HCT116 (cell line): Measurements from ENCODE around the gene KCTD2. TPM values are rescaled to one million over a fixed set of nuclear protein-coding genes. Genes with fewer than 3 reads are reported as not detected.

Experiments
- ATAC-seq: fragments of 200-7000 bp; cut with Tn5 transposase; 2 replicates; pipeline ENCODE4 v1.9.1; 2020; ENCODE audit warnings: mild to moderate bottlenecking, moderate library complexity
- BruUV-seq: library from RNA; stranded (reverse); fragments of 400-500 nt; replicated peaks from 2 replicates; lab custom pipeline; 2021; lab: Mats Ljungman, UMichigan
- CTCF ChIA-PET: fragments of 300-600 bp; sonication (Branson Sonifier 250); formaldehyde crosslinking; loops from one replicate; lab custom pipeline; 2021; ENCODE audit warnings: antibody characterized with exemption; lab: Charles Lee
- POLR2A ChIA-PET: fragments of 300-600, 350-600 bp; sonication (Branson Sonifier 250); formaldehyde crosslinking; loops from one replicate; lab custom pipeline; 2021; ENCODE audit warnings: antibody characterized with exemption; lab: Charles Lee
- RAD21 ChIA-PET, 2 experiments: fragments of 300-600 bp; sonication (Branson Sonifier 250); formaldehyde crosslinking; loops; one replicate each; lab custom pipeline; 2023; ENCODE audit warnings: low total read pairs in 2 of 2; ENCODE audit not compliant: uncharacterized antibody in 2 of 2, unreplicated experiment in 2 of 2, low non-redundant PET in 1 of 2; lab: Charles Lee
- DNase-seq: peaks from one replicate; pipeline ENCODE4 v3.0.0-alpha.2; 2010; ENCODE audit warnings: low read depth, low spot score
- H2AFZ ChIP-seq: fragments of 200-600 bp; shearing (Covaris generic), sonication (generic); 2 replicates; pipeline ENCODE4 v1.6.1; 2017; ENCODE audit warnings: low read depth, mixed run types, mixed read lengths, antibody characterized with exemption, low read length; ENCODE audit not compliant: poor library complexity, severe bottlenecking
- H3K27ac ChIP-seq: 2 replicates; pipeline ENCODE4 v1.5.1; 2012; ENCODE audit warnings: low read depth, low read length
- H3K27me3 ChIP-seq: fragments of 200-600 bp; sonication (generic); 2 replicates; pipeline ENCODE4 v1.6.1; 2016; ENCODE audit warnings: mixed run types, low read length, mixed read lengths; ENCODE audit not compliant: insufficient read depth
- H3K36me3 ChIP-seq, 2 experiments: fragments of 200-500 bp in 1 of 2; fragments of 200-600 bp in 1 of 2; sonication (Bioruptor generic) in 1 of 2; sonication (generic) in 1 of 2; 2 replicates each; pipeline versions ENCODE4 v1.5.1 to v1.6.1; 2014 to 2016; ENCODE audit warnings: low read length in 2 of 2, inconsistent platforms in 1 of 2, mixed read lengths in 1 of 2, mixed run types in 1 of 2; ENCODE audit not compliant: insufficient read depth in 2 of 2, control insufficient read depth in 1 of 2
- H3K4me1 ChIP-seq, 2 experiments: fragments of 200-600 bp in 1 of 2; sonication (generic) in 1 of 2; 2 replicates each; pipeline versions ENCODE4 v1.5.1 to v1.6.1; 2012 to 2017; ENCODE audit warnings: low read length in 2 of 2, inconsistent platforms in 1 of 2, mild to moderate bottlenecking in 1 of 2, mixed read lengths in 1 of 2, mixed run types in 1 of 2, moderate library complexity in 1 of 2; ENCODE audit not compliant: insufficient read depth in 2 of 2, control insufficient read depth in 1 of 2
- H3K4me2 ChIP-seq: fragments of 200-600 bp; sonication (generic); 2 replicates; pipeline ENCODE4 v1.6.1; 2017; ENCODE audit warnings: mixed run types, low read length, mixed read lengths
- H3K4me3 ChIP-seq, 2 experiments: fragments of 200-600 bp in 1 of 2; sonication (generic) in 1 of 2; replicated peaks in 1 of 2; 2 replicates each; pipeline ENCODE4 v1.5.1; 2011 to 2016; ENCODE audit warnings: low read length in 2 of 2, control low read depth in 1 of 2, low read depth in 1 of 2, mild to moderate bottlenecking in 1 of 2, mixed read lengths in 1 of 2, mixed run types in 1 of 2
- H3K79me2 ChIP-seq: fragments of 200-600 bp; sonication (generic); 2 replicates; pipeline ENCODE4 v1.6.1; 2017; ENCODE audit warnings: mild to moderate bottlenecking, mixed run types, low read length, moderate library complexity, mixed read lengths; ENCODE audit not compliant: insufficient read depth
- H3K9ac ChIP-seq: fragments of 200-600 bp; sonication (generic); 2 replicates; pipeline ENCODE4 v1.6.1; 2016; ENCODE audit warnings: low read length, mixed read lengths
- H3K9me2 ChIP-seq: fragments of 200-600 bp; sonication (generic), shearing (Covaris generic); 2 replicates; pipeline ENCODE4 v1.6.1; 2017; ENCODE audit warnings: mixed run types, mild to moderate bottlenecking, moderate library complexity; ENCODE audit not compliant: insufficient read depth
- H3K9me3 ChIP-seq, 2 experiments: fragments of 200-500 bp in 1 of 2; fragments of 200-600 bp in 1 of 2; sonication (Bioruptor generic) in 1 of 2; sonication (generic) in 1 of 2; 2 replicates each; pipeline ENCODE4 v1.6.1; 2014 to 2017; ENCODE audit warnings: low read length in 2 of 2, mixed read lengths in 2 of 2, inconsistent platforms in 1 of 2, low read depth in 1 of 2, mild to moderate bottlenecking in 1 of 2, mixed run types in 1 of 2, moderate library complexity in 1 of 2; ENCODE audit not compliant: control insufficient read depth in 1 of 2, insufficient read depth in 1 of 2
- H4K20me1 ChIP-seq: fragments of 200-600 bp; sonication (generic), shearing (Covaris generic); 2 replicates; pipeline ENCODE4 v1.6.1; 2017; ENCODE audit warnings: mixed run types, mild to moderate bottlenecking, moderate library complexity; ENCODE audit not compliant: insufficient read depth
- ATF3 ChIP-seq: IDR thresholded peaks from 2 replicates; pipeline ENCODE4 v1.6.1; 2012
- CEBPB ChIP-seq: IDR thresholded peaks from 2 replicates; pipeline ENCODE4 v1.6.1; 2012; ENCODE audit warnings: low read depth
- EGR1 ChIP-seq: IDR thresholded peaks from 2 replicates; pipeline ENCODE4 v1.6.1; 2012; ENCODE audit warnings: low read depth
- ELF1 ChIP-seq: IDR thresholded peaks from 2 replicates; pipeline ENCODE4 v1.6.1; 2012; ENCODE audit warnings: low read depth, borderline replicate concordance
- JUND ChIP-seq: IDR thresholded peaks from 2 replicates; pipeline ENCODE4 v1.6.1; 2012
- POLR2AphosphoS5 ChIP-seq: IDR thresholded peaks from 2 replicates; pipeline ENCODE4 v1.6.1; 2011; ENCODE audit warnings: mild to moderate bottlenecking, low read depth, low read length, moderate library complexity
- SRF ChIP-seq: IDR thresholded peaks from 2 replicates; pipeline ENCODE4 v1.6.1; 2012; ENCODE audit warnings: low read depth
- ZNF274 ChIP-seq: fragments of 200-500 bp; sonication (Bioruptor generic); IDR thresholded peaks from 2 replicates; pipeline ENCODE4 v1.6.1; 2014; ENCODE audit warnings: mild to moderate bottlenecking, low read depth, low read length, inconsistent platforms
- intact Hi-C: fragments of 100-400 bp; cut with micrococcal nuclease; formaldehyde crosslinking; loops from 2 replicates; pipeline ENCODE4 v1.10.0; 2022
- total RNA-seq: library from RNA; stranded (reverse); gene quantifications from one replicate; pipeline ENCODE4 v1.2.1, GENCODE V29; 2021; ENCODE audit not compliant: unreplicated experiment

Gene KCTD2
- total RNA-seq, 1 experiment from 2014 or later = 23.3 TPM

GRCh38 chr17:75103601-75104554, 56.9 kb downstream of the KCTD2 start:
- H3K4me3 ChIP-seq = no peak overlapping the region
- H2AFZ ChIP-seq = no peak overlapping the region
- H3K36me3 ChIP-seq = peaks cover 9 to 29% of the 10 kb centered on the region in 2 experiments
- no peak overlapping the region for H3K9ac ChIP-seq
- H4K20me1 ChIP-seq = no peaks in the 10 kb centered on the region
- ChIA-PET RAD21 (no interaction called here), CTCF (interaction anchor here (0.7 to 4.0 kb wide), 4 partner anchors 10 to 143 kb away, joined by 3 to 24 read pairs (median 7); no protein-coding TSS in a partner anchor), POLR2A (interaction anchor here (0.6 to 1.9 kb wide), 7 partner anchors 8 to 99 kb away, joined by 3 to 7 read pairs (median 3); partner anchors contain the start of gene SLC16A5)
- TF ChIP-seq POLR2AphosphoS5 (no peak), ZNF274 (no peak), ELF1 (no peak), EGR1 (no peak), ATF3 (no peak), CEBPB (no peak), JUND (no peak), SRF (no peak)
- no peaks in the 10 kb centered on the region for H3K27me3 ChIP-seq
- ATAC-seq (no peak), DNase-seq (no peak)
- no peaks in the 10 kb centered on the region for H3K79me2 ChIP-seq
- H3K4me1 ChIP-seq = peaks cover 12 to 15% of the 10 kb centered on the region in 2 experiments; a peak in 2 of 4 replicates
- peak overlapping the region; percentile 23; the same call in 1 of the 2 replicates for H3K27ac ChIP-seq
- H3K9me2 ChIP-seq = no peaks in the 10 kb centered on the region
- BruUV-seq = no TSS peak
- H3K9me3 ChIP-seq = no peaks in the 10 kb centered on the region
- no peak overlapping the region for H3K4me2 ChIP-seq
- intact Hi-C loops = loop anchor here (10.0 kb wide), 1 partner anchor 49 kb away; no protein-coding TSS in a partner anchor
